Smooth muscle cell (in vitro differentiated cells): ENCODE measurements around the gene TRIM46. TPM values are rescaled to one million over a fixed set of nuclear protein-coding genes. Genes with fewer than 3 reads are reported as not detected.
"Not testable (repeated sequence)": the region's sequence is repeated elsewhere in the genome, so short reads cannot be mapped to it uniquely, and the experiment has no call there.

Experiments used
- DNase-seq: peaks from one replicate; lab custom pipeline; 2025; ENCODE audit not compliant: unreplicated experiment; lab: John Stamatoyannopoulos, UW
- H2AFZ ChIP-seq: fragments of 200-600 bp; sonication (generic); 2 replicates; pipeline ENCODE4 v1.6.0; 2016; ENCODE audit warnings: antibody characterized with exemption, low read depth, mild to moderate bottlenecking
- H3F3A ChIP-seq: fragments of 200-600 bp; sonication (generic); 2 replicates; pipeline ENCODE4 v1.6.0; 2017; ENCODE audit warnings: antibody characterized with exemption, low read depth
- H3K27ac ChIP-seq: fragments of 200-600 bp; sonication (generic); 2 replicates; pipeline ENCODE4 v1.5.1; 2016; ENCODE audit warnings: low read depth, mild to moderate bottlenecking
- H3K27me3 ChIP-seq: fragments of 200-600 bp; sonication (generic); 2 replicates; pipeline ENCODE4 v1.6.1; 2016; ENCODE audit warnings: low read depth, mild to moderate bottlenecking
- H3K36me3 ChIP-seq: fragments of 200-600 bp; sonication (generic); 2 replicates; pipeline ENCODE4 v1.5.1; 2016; ENCODE audit warnings: low read depth
- H3K4me1 ChIP-seq: fragments of 200-600 bp; sonication (generic); 2 replicates; pipeline ENCODE4 v1.5.1; 2016; ENCODE audit warnings: low read depth
- H3K4me2 ChIP-seq: fragments of 200-600 bp; sonication (generic); 2 replicates; pipeline ENCODE4 v1.6.0; 2016; ENCODE audit warnings: mild to moderate bottlenecking
- H3K4me3 ChIP-seq: fragments of 200-600 bp; sonication (generic); 2 replicates; pipeline ENCODE4 v1.5.1; 2016; ENCODE audit warnings: mild to moderate bottlenecking
- H3K79me2 ChIP-seq: fragments of 200-600 bp; sonication (generic); 2 replicates; pipeline ENCODE4 v1.6.0; 2016; ENCODE audit warnings: low read depth, mild to moderate bottlenecking
- H3K9ac ChIP-seq: fragments of 200-600 bp; sonication (generic); 2 replicates; pipeline ENCODE4 v1.6.0; 2016; ENCODE audit warnings: low read depth
- H3K9me3 ChIP-seq: fragments of 200-600 bp; sonication (generic); replicated peaks from 2 replicates; pipeline ENCODE4 v1.5.1; 2016; ENCODE audit warnings: low read depth
- H4K20me1 ChIP-seq: fragments of 200-600 bp; sonication (generic); 2 replicates; pipeline ENCODE4 v1.6.0; 2016; ENCODE audit warnings: low read depth
- WGBS: methylation state at CpG from one replicate; pipeline ENCODE4 v1.1.7; 2016; ENCODE audit warnings: low lambda C conversion rate; 5-methylcytosine and 5-hydroxymethylcytosine counted together
- polyA plus RNA-seq: library from polyadenylated mRNA; unstranded; fragments of >200 nt; fragmentation: Nextera tagmentation; extraction: Ambion mirVana; gene quantifications from 2 replicates; pipeline ENCODE4 v1.2.1, GENCODE V29; 2016
- total RNA-seq: library from RNA; depleted of rRNA; stranded (reverse); fragments of >200 nt; gene quantifications from 2 replicates; pipeline ENCODE4 v1.2.3, GENCODE V29; 2014
- TF ChIP-seq, protein P1 (sequence below): fragments of 200-600 bp; sonication (generic); IDR thresholded peaks from 2 replicates; pipeline ENCODE4 v1.5.1; 2017; ENCODE audit warnings: borderline replicate concordance, mild to moderate bottlenecking, antibody characterized with exemption; ENCODE audit not compliant: insufficient read depth, poor library complexity, severe bottlenecking

Gene TRIM46
- total and polyA plus RNA-seq, 2 experiments from 2014 or later = 3.6 to 3.8 TPM

DNA sequence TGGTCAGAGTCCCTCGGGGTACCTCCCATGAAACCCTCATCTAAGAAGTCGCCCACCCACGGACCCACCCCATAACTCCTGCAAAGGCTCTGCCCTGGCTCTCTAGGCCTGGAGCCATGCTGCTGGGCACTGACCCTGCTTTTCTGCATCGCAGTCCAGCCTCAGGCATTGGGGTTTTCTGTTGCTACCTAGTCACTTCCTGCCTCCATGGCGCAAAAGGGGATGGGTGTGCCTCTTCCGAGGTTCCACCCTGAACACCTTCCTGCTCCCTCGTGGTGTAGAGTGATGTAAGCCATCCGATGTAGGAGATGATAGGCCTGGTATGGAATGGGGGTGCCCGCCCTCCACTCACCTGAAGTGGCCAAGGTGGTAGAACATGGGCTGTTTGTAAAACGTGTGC is 41.1 kb downstream of the TRIM46 start:
- WGBS = 95% methylated on average over 9 of the region's 10 CpGs
- DNase-seq, H3K4me1 ChIP-seq, H3K36me3 ChIP-seq, H4K20me1 ChIP-seq, H3K9me3 ChIP-seq, H3F3A ChIP-seq, H3K79me2 ChIP-seq, H3K27ac ChIP-seq, H2AFZ ChIP-seq, H3K4me2 ChIP-seq, H3K4me3 ChIP-seq, H3K27me3 ChIP-seq, H3K9ac ChIP-seq: not testable (repeated sequence)

DNA sequence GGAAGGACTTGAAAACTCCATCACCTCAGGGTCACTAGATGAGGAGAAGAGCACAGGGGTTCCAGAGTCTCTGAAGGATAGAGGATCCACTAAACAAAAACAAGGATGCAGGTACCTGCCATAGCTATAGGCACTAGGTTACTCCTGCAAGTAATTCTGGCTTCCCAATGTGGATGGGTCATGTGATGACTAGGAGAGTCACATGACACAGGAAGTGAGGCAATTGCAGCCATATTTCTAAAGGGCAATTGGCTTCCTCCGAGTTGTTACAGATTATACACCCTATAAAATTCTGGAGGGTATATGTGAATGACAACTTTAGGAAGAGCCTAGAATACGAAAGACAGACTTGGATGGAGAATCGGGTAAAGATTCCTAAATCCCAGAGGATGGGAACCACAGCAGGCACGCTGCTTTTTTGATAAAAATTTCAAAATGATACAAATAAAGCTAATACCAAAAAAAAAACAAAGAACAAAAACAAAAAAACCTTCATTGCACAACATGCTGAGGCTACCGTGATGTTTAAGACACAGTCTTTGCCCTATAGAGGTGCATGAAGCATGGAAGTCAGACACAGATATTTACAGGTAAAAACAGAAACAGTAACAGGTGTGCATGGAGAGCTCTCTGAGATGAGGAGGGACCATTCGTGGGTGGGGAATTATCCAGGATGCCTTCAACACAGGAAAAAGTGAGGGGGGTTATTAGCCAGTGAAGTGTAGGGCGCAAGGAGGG is 45.4 kb downstream of the TRIM46 start:
- Histone ChIP-seq H3K4me1 (no peaks in the 10 kb centered on the region), H2AFZ (no peak overlapping the region), H3K79me2 (no peaks in the 10 kb centered on the region), H3K27me3 (no peaks in the 10 kb centered on the region), H3K4me2 (no peak overlapping the region), H3K27ac (no peak overlapping the region), H3F3A (no peaks in the 10 kb centered on the region), H3K9ac (no peak overlapping the region), H3K4me3 (no peak overlapping the region), H3K36me3 (no peaks in the 10 kb centered on the region), H3K9me3 (no peaks in the 10 kb centered on the region), H4K20me1 (no peaks in the 10 kb centered on the region)
- 70% methylated on average over 7 of the region's 7 CpGs for WGBS
- no peak for DNase-seq
- TF ChIP-seq, protein P1, sequence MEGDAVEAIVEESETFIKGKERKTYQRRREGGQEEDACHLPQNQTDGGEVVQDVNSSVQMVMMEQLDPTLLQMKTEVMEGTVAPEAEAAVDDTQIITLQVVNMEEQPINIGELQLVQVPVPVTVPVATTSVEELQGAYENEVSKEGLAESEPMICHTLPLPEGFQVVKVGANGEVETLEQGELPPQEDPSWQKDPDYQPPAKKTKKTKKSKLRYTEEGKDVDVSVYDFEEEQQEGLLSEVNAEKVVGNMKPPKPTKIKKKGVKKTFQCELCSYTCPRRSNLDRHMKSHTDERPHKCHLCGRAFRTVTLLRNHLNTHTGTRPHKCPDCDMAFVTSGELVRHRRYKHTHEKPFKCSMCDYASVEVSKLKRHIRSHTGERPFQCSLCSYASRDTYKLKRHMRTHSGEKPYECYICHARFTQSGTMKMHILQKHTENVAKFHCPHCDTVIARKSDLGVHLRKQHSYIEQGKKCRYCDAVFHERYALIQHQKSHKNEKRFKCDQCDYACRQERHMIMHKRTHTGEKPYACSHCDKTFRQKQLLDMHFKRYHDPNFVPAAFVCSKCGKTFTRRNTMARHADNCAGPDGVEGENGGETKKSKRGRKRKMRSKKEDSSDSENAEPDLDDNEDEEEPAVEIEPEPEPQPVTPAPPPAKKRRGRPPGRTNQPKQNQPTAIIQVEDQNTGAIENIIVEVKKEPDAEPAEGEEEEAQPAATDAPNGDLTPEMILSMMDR = no peak

DNA sequence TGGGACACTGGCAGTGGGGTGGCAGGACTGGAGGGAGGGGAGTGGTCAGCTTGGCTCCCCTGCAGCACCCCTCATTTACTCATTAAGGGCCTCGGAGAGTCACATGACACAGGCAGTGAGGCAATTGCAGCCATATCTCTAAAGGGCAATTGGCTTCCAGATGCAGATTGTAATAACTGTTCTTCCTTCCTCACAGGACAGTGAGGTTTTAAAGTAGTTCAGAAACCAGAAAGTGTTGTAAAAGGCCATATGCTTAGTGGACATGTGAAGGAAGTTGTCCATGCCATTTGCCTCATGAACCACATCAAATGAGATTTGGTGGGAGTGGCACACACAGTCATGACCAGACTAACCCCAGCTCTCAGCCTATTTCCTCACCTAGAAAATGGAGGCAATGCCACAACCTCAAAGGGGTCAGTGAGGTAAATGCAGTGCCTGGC is 46.0 kb downstream of the TRIM46 start:
- Histone ChIP-seq H3K4me2 (no peak overlapping the region), H3K4me3 (no peak overlapping the region), H3F3A (no peaks in the 10 kb centered on the region), H3K79me2 (no peaks in the 10 kb centered on the region), H4K20me1 (no peaks in the 10 kb centered on the region), H3K27ac (peak overlapping the region; percentile 6), H3K4me1 (no peaks in the 10 kb centered on the region), H3K9me3 (no peaks in the 10 kb centered on the region), H3K9ac (no peak overlapping the region), H3K36me3 (no peaks in the 10 kb centered on the region), H3K27me3 (no peaks in the 10 kb centered on the region), H2AFZ (no peak overlapping the region)
- DNase-seq = no peak
- TF ChIP-seq, protein P1 = no peak
- 53% methylated on average over 1 of the region's 1 CpG for WGBS

DNA sequence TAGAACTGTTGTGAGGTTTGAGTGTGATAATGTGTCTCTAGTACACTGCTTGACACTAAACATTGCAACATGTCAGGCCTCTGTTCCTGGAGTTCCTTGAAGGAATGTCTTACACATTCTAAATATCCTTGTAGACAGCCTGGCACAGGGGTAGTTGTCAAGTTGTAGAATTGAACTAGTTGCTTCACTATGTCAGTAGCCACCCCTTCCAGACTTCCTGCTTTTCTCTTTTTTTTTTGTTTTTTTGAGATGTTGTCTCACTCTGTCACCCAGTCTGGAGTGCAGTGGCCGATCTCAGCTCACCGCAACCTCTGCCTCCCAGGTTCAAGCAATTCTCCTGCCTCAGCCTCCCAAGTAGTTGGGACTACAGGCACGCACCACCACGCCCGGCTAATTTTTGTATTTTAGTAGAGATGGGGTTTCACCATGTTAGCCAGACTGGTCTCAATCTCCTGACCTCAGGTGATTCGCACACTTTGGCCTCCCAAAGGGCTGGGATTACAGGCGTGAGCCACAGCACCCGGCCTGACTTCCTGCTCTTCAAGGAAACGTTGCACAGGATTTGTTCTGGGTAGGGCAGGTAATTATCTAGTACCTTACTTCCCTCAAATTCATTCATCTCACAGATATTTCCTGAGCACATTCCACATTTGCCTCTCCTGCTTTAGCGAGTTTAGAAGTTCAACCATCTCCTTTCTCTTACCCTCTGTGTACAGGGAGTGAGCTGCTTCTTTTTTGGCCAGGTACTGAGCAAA is 46.7 kb downstream of the TRIM46 start:
- H3K36me3 ChIP-seq, H3K9ac ChIP-seq, H3K79me2 ChIP-seq, H4K20me1 ChIP-seq, H3K4me1 ChIP-seq, H3F3A ChIP-seq, H3K27me3 ChIP-seq, H3K9me3 ChIP-seq, H2AFZ ChIP-seq, H3K4me2 ChIP-seq, DNase-seq, H3K4me3 ChIP-seq: not testable (repeated sequence)
- peak overlapping the region; percentile 6 for H3K27ac ChIP-seq
- WGBS = 89% methylated on average over 10 of the region's 10 CpGs
